T-helper 9 cell (primary cell): Measurements from ENCODE around the gene ARHGEF17.

Experiments
- DNase-seq: peaks from one replicate; pipeline ENCODE4 v3.0.0-alpha.2; 2020

ARHGEF17 gene

GRCh38 chr11:73384531-73384871 lies 76.4 kb downstream of the ARHGEF17 start:
- DNase-seq: no peak

DNA sequence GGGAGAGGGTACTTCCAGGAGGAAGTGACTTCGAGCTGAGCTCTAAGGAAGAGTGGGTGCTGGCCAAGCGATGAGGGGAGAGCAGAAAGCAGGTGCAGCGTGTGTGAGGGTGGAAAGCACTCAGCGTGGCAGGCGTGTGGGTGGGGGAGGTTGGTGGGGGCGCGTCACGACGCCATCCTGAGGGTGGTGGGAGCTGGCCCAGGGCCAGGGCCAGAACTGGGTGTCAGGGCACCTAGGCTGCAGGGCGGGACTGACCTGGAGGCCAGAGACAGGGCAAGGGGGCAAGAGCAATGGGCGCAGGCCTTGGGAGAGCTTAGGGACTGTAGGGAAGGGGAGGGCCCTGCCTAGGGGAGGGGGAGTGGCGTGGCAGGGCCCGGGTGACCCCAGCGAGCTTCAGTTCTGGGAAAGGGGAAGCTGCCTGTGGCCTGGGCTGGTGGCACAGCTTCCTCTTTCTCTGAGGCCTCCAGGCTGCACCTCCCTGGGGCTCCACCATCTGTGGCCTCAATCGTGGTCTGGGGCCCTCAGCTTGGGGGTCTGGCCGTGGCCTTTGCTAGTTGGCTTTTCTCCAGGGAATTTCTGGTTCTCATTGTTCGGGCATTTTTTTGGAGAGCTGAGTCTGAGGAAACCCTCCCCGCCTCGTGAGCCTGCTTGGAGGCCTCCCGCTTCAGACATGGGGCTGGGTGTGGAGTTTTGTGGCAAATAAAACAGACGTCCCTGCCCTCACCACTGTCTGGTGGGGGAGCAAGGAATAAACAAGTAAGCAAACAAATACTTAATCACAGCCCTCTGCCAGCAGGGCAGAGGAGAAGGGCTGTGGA lies 77.0 kb downstream of the ARHGEF17 start:
- no peak for DNase-seq

- DNase-seq: no peak
Measured at GRCh38 chr11:73386016-73386415, 77.9 kb downstream of the ARHGEF17 start.

GRCh38 chr11:73386546-73386945 lies 78.5 kb downstream of the ARHGEF17 start:
- DNase-seq: no peak

DNA sequence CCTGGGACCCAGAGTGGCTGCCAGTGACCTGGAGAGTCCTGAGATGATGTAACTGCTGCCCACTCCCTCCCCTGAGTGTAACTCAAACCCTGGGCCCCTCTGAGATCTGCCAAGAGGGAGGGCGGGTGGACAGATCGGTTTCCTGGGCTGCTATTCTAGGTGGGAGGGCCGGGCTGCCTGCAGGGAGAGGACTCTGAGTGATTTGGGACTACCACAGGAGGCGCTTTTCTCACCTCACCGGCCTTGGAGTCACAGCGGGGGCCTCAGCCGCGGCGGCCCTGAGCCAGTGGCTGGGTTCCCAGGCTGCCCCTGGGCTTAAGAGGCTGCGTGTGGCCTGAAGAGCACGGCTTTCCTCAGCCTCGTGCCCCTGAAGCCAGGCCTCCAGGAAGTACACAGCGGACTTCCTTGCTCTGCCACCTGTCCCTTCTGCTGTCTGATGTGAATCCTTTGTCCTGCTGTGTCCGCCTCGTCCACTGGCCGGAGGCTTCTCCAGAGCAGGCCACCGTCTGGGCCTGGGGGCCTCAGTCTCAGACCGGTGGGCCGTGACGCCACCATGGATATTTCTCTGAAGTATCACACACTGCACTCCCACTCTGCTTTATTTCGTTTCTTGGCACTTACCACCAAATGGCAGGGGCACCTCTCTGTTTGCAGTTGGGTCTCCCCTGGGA lies 79.7 kb downstream of the ARHGEF17 start:
- no peak for DNase-seq

GRCh38 chr11:73388265-73389133 lies 80.4 kb downstream of the ARHGEF17 start:
- no peak for DNase-seq

- DNase-seq: no peak
Measured at GRCh38 chr11:73389134-73389525, 81.1 kb downstream of the ARHGEF17 start.

DNA sequence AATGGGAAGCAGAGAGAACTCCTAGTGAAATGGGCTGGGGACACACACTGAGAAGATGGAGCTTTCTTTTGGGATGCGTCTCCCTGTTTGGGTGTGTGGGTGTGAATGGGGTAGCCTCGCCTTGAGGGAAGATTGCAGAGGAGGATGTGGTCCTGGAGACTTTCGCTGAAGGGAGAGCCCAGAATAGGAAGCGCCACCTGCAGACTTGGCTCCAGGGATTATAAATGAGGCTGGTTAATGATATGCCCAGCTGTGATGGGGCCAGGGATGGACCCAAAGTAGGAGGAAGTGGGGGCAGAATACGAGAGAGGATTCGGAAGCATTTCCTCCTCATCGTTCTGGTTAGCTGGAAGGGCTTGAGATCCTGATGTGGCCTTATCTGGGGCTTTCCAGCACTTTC lies 81.8 kb downstream of the ARHGEF17 start:
- DNase-seq: no peak

DNA sequence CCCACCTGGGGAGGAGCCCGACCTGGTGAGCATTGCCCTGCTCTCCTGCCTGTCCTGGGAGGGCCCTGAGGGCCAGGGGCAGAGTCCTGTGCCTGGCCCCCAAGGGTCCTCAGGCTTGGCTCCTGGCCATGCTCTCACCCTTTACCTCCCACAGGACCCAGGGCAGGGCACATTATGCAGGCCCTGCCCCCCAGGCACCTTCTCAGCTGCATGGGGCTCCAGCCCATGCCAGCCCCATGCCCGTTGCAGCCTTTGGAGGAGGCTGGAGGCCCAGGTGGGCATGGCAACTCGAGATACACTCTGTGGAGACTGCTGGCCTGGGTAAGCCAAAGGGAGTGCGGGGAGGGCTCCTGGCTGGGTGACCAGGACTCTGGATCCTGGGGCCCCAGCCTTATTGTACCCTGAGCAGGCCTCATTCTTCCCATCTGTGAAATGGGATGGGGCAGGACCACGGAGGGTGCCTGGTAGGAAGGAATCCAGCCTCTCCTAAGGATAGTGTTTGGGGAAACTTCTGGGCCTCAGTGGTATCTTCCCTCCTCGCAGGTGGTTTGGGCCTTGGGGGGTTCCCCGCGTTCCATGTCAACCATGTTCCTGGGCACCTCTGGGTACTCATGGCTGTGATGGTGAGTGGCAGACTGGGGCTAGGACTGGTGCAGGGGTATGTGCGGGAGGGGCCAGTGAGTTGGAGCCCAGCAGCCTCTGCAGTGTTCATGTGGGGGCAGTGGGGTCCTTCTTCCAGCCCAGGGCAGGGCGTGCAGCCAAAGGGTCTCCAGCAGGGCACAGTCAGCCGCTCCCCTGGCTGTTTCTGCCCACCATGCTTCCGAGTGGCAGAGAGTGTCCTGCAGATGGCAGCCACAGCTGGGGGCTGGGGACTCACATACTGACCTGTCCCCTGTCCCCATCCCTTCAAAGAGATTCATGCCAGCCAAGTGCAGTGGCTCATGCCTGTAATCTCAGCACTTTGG lies 82.8 kb downstream of the ARHGEF17 start:
- DNase-seq: no peak

- DNase-seq: no peak
Measured at GRCh38 chr11:73391665-73392064, 83.6 kb downstream of the ARHGEF17 start.

DNA sequence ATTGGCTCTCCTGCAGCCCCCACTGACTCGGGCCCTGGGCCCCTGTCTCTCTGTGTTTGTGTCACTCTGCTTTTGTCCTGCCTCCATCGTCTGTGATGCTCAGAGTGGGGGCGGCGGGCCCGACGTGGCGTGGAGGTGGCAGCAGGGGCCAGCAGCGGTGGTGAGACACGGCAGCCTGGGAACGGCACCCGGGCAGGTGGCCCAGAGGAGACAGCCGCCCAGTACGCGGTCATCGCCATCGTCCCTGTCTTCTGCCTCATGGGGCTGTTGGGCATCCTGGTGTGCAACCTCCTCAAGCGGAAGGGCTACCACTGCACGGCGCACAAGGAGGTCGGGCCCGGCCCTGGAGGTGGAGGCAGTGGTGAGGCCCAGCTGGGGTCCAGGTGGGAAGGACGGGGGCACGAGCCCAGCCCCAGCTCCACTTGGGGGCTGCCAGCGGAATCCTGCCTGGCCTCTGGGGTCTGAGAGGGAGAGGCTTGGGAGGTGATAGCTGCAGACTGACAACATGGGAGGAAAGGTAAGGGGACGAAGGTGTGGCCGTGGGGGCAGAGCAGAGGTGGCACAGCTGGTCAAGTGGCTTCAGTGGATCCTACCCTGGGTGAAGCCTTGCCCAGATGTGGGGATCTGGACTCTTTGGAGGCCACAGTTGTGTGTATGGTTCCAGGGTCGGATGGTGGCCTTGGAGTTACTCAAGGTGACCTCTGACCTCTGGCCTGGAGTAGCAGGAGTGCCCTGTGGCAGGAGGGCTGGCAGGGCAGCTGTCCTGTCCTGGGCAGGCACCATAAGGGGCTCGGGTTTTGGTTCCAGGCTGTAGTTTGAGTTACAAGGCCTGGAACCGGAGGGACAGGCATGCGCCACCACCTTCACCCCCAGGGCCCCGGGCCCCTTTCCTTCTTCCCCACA lies 84.3 kb downstream of the ARHGEF17 start:
- DNase-seq: no peak

GRCh38 chr11:73393011-73393380 lies 84.9 kb downstream of the ARHGEF17 start:
- no peak for DNase-seq

DNA sequence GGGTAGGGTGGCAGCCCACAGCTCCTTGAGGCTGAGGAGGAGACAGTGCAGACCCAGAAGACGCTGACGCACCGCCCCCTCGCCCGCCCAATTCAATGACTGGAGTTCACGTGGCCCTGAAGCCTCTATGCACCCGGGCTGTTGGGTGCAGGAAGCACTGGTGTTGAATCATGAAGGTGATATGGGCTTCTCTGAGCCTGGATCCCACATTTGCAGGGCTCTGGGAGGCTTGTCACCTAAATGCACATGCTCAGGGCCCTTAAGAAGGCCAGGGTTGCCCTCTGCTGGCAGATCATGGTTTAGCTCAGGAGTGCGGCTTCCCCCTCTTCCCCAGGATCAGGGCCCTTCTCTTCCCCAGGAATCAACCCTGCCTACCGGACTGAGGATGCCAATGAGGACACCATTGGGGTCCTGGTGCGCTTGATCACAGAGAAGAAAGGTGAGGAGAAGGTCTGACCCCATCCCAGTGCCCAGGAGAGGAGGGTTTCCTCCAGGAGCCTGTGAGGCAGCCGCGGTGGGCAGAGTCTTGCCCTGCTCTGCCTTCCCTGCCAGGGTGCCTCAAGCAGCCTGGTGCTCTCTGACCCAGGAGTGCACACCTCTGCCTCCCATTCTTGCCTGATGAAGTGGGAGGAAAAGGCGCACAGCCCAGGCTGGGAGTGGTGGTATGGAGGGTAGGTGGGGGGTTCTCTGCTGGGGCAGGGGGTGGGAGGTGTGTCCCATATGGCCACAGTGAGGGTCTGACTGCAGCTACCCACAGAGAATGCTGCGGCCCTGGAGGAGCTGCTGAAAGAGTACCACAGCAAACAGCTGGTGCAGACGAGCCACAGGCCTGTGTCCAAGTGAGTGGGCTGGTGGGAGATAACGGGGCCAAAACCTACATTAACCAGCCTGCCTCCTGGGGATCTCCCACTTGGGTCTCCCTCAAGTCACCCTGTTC lies 85.7 kb downstream of the ARHGEF17 start:
- peak; percentile 53 for DNase-seq

- no peak for DNase-seq
Measured at GRCh38 chr11:73394416-73395296, 86.6 kb downstream of the ARHGEF17 start.

- DNase-seq: no peak
Measured at GRCh38 chr11:73395297-73396208, 87.5 kb downstream of the ARHGEF17 start.

DNA sequence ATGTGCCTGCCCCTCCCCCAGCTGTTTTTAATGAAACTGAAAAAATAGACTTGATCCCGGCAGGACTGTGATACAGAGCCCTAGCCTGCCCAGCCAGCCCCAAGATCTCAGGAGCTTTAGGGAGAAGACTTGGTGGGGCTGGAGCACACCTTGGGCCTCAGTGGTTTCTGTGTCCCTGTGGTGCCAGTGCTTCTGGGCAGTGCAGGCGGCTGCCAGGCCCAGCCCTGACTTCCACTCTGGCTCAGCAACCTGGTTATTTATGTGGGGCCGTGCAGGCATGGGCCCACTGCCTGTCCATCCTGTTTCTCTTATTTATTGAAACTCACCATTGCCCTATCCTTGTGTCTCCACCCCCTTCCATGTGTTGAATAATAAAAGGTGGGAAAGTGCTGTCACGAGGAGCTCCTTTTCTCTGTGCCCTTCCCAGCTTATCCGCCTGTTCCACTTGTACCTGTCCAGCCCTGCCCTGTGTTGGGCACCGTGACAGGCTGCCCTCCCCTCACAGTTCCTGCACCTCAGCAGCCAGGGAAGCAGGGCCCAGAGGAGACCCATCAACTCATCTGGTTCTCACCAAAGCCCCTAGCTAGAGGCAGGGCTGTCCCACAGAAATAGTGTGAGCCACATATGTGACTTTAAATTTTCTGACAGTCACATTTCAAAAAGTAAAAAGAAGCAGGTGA lies 88.3 kb downstream of the ARHGEF17 start:
- no peak for DNase-seq

DNA sequence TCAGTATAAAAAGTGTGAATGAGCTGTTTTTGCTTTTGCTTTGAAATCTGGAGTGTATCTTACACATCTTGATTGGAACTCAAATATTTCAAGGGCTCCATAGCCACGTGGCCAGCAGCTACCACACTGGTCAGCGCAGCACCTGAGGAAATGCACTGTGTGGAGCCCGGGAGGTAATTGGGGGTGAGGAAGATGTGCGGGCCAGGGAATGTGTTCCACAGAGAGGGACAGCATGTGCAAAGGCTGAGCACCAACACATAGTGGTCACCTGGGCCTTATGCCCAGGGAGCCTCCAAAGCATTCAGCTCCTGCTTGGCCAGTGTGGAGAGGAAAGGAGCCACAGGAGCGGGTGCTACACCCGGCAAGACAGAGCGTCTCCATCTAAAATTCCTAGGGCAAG lies 88.9 kb downstream of the ARHGEF17 start:
- DNase-seq: no peak
